ENCODE data around the gene MYOZ1. TPM values are rescaled to one million over a fixed set of nuclear protein-coding genes. Genes with fewer than 3 reads are reported as not detected.

Gene MYOZ1
- total and polyA plus RNA-seq, 2 donors (not counting 3 experiments of a cell fraction or from before 2014, with no cell fraction given) = not detected

GRCh38 chr10:73644015-73644743 lies 2.9 kb upstream of the MYOZ1 start:
- Histone ChIP-seq H2AFZ (ENCODE audit: low read depth, low read length) (peak overlapping the region; percentile 9), H4K20me1 (replicated peaks; ENCODE audit: control insufficient read depth, extremely low read depth, insufficient read depth, low read length) (no peaks in the 10 kb centered on the region), H3K27me3 (ENCODE audit: control insufficient read depth in 2 of 2, insufficient read depth in 2 of 2, low read length in 2 of 2) (peaks cover 7 to 17% of the 10 kb centered on the region in 2 experiments), H3K9ac (replicated peaks; ENCODE audit: extremely low read depth, insufficient read depth, low read length) (no peak overlapping the region), H3K4me1 (ENCODE audit: control insufficient read depth, extremely low read depth, insufficient read depth, low read length) (peaks cover 2% of the 10 kb centered on the region), H3K27ac (ENCODE audit: insufficient read depth, low read depth, low read length) (no peak overlapping the region), H3K9me3 (replicated peaks; ENCODE audit: control insufficient read depth, insufficient read depth, low read length) (no peaks in the 10 kb centered on the region), H3K4me2 (ENCODE audit: insufficient read depth, low read length) (no peak overlapping the region), H3K36me3 (ENCODE audit: control insufficient read depth in 2 of 2, extremely low read depth in 1 of 2, insufficient read depth in 2 of 2, low read length in 2 of 2) (no peaks in the 10 kb centered on the region), H3K9me1 (replicated peaks; ENCODE audit: control insufficient read depth, extremely low read depth, insufficient read depth, low read length) (no peaks in the 10 kb centered on the region), H3K4me3 (replicated peaks in 1 of 3; ENCODE audit: insufficient read depth in 1 of 3, low read depth in 1 of 3, low read length in 3 of 3) (no peak overlapping the region), H3K79me2 (ENCODE audit: control insufficient read depth, insufficient read depth, low read length) (no peaks in the 10 kb centered on the region)
- ChIA-PET POLR2A (interaction anchor here (0.7 kb wide), 1 partner anchor 136 kb away, joined by 4 read pairs; no protein-coding TSS in a partner anchor), CTCF (interaction anchor here (0.7 to 6.5 kb wide), 20 partner anchors 13 to 381 kb away, joined by 3 to 127 read pairs (median 5); partner anchors contain the start of genes PPP3CB and USP54)
- no peak for TF ChIP-seq POLR2AphosphoS5 (IDR thresholded peaks at IDR 0.05; ENCODE audit: insufficient read depth, low read depth, low read length)
- peak; percentile 72 to 77 for TF ChIP-seq CTCF (IDR thresholded peaks at IDR 0.05; ENCODE audit: extremely low read depth in 1 of 2, insufficient read depth in 1 of 2, low read depth in 1 of 2, low read length in 2 of 2)
- DNase-seq (ENCODE audit: low read depth, low spot score) (peak; percentile 70), FAIRE-seq (peak; percentile 92)
- intact Hi-C loops (cut with micrococcal nuclease) = loop anchor here (1.0 kb wide), 2 partner anchors 115 to 380 kb away; no protein-coding TSS in a partner anchor
- dilution Hi-C loops (cut with MboI; ENCODE audit: extremely low pct_ligation_motif_present, low sequenced_read_pairs) = no loop called here
- BruUV-seq (replicated peaks) = no TSS peak

- dilution Hi-C loops (cut with MboI; ENCODE audit: extremely low pct_ligation_motif_present, low sequenced_read_pairs) = no loop called here
- Histone ChIP-seq H3K27me3 (ENCODE audit: control insufficient read depth in 2 of 2, insufficient read depth in 2 of 2, low read length in 2 of 2) (peaks cover 7 to 13% of the 10 kb centered on the region in 2 experiments), H3K4me3 (replicated peaks in 1 of 3; ENCODE audit: insufficient read depth in 1 of 3, low read depth in 1 of 3, low read length in 3 of 3) (no peak overlapping the region), H3K27ac (ENCODE audit: insufficient read depth, low read depth, low read length) (no peak overlapping the region), H3K36me3 (ENCODE audit: control insufficient read depth in 2 of 2, extremely low read depth in 1 of 2, insufficient read depth in 2 of 2, low read length in 2 of 2) (no peaks in the 10 kb centered on the region), H3K79me2 (ENCODE audit: control insufficient read depth, insufficient read depth, low read length) (no peaks in the 10 kb centered on the region), H3K4me1 (ENCODE audit: control insufficient read depth, extremely low read depth, insufficient read depth, low read length) (peaks cover 2% of the 10 kb centered on the region), H2AFZ (ENCODE audit: low read depth, low read length) (no peak overlapping the region), H3K9me1 (replicated peaks; ENCODE audit: control insufficient read depth, extremely low read depth, insufficient read depth, low read length) (no peaks in the 10 kb centered on the region), H3K9me3 (replicated peaks; ENCODE audit: control insufficient read depth, insufficient read depth, low read length) (no peaks in the 10 kb centered on the region), H4K20me1 (replicated peaks; ENCODE audit: control insufficient read depth, extremely low read depth, insufficient read depth, low read length) (no peaks in the 10 kb centered on the region), H3K4me2 (ENCODE audit: insufficient read depth, low read length) (no peak overlapping the region), H3K9ac (replicated peaks; ENCODE audit: extremely low read depth, insufficient read depth, low read length) (no peak overlapping the region)
- intact Hi-C loops (cut with micrococcal nuclease) = no loop called here
- ChIA-PET POLR2A (no interaction called here), CTCF (interaction anchor here (0.7 to 6.5 kb wide), 18 partner anchors 12 to 380 kb away, joined by 3 to 127 read pairs (median 6); partner anchors contain the start of genes PPP3CB and USP54)
- TF ChIP-seq POLR2AphosphoS5 (IDR thresholded peaks at IDR 0.05; ENCODE audit: insufficient read depth, low read depth, low read length) (no peak), CTCF (IDR thresholded peaks at IDR 0.05; ENCODE audit: extremely low read depth in 1 of 2, insufficient read depth in 1 of 2, low read depth in 1 of 2, low read length in 2 of 2) (no peak), GATA2 (IDR thresholded peaks at IDR 0.05; ENCODE audit: insufficient read depth, insufficient read length, low read depth, low read length) (no peak), FOS (IDR thresholded peaks at IDR 0.05; ENCODE audit: borderline replicate concordance, insufficient read depth, low read length) (no peak)
- FAIRE-seq = no peak
- BruUV-seq (replicated peaks) = no TSS peak
- no peak for DNase-seq (ENCODE audit: low read depth, low spot score)
Measured at GRCh38 chr10:73643362-73643761, 2.1 kb upstream of the MYOZ1 start.

All from endothelial cell of umbilical vein (primary cell).